OCI-LY3 (cell line): Measurements from ENCODE around the gene NUMBL.
A peak's percentile ranks its signal among the peaks of the same experiment; 100 is the strongest.

Experiments used
- H2AFZ ChIP-seq: fragments of 200-600, 300-600 bp; shearing (Covaris generic); 2 replicates; pipeline ENCODE4 v1.6.0; 2014; ENCODE audit warnings: antibody characterized with exemption, low read depth, low read length
- H3K27ac ChIP-seq: fragments of 200-600, 300-600 bp; sonication (generic); 2 replicates; pipeline ENCODE4 v1.5.1; 2014; ENCODE audit warnings: mild to moderate bottlenecking, low read length, moderate library complexity, mixed read lengths
- H3K27me3 ChIP-seq: fragments of 200-600, 300-600 bp; sonication (generic); 2 replicates; pipeline ENCODE4 v1.6.1; 2014; ENCODE audit warnings: low read depth, low read length, mixed read lengths
- H3K36me3 ChIP-seq: fragments of 200-600, 300-600 bp; sonication (generic); replicated peaks from 2 replicates; pipeline ENCODE3; 2014; ENCODE audit warnings: low read depth, low read length, mixed read lengths
- H3K4me1 ChIP-seq: fragments of 300-600, 200-600 bp; sonication (generic); 2 replicates; pipeline ENCODE4 v1.6.1; 2014; ENCODE audit warnings: low read length, mixed read lengths
- H3K4me2 ChIP-seq: fragments of 200-600, 300-600 bp; sonication (generic); 2 replicates; pipeline ENCODE4 v1.6.1; 2014; ENCODE audit warnings: low read length, mixed read lengths
- H3K4me3 ChIP-seq: fragments of 300-600, 200-600 bp; sonication (generic); 2 replicates; pipeline ENCODE4 v1.5.1; 2014; ENCODE audit warnings: antibody characterized with exemption, mild to moderate bottlenecking, low read length, moderate library complexity
- H3K79me2 ChIP-seq: fragments of 300-600, 200-600 bp; shearing (Covaris generic); 2 replicates; pipeline ENCODE4 v1.6.1; 2014; ENCODE audit warnings: mild to moderate bottlenecking, low read length, mixed read lengths
- H3K9ac ChIP-seq: fragments of 300-600, 200-600 bp; shearing (Covaris generic); 2 replicates; pipeline ENCODE4 v1.6.0; 2014; ENCODE audit warnings: mild to moderate bottlenecking, low read length, moderate library complexity
- H3K9me3 ChIP-seq: fragments of 200-600, 300-600 bp; shearing (Covaris generic); 2 replicates; pipeline ENCODE4 v1.6.1; 2014; ENCODE audit warnings: low read length, mixed read lengths; ENCODE audit not compliant: insufficient read depth
- H4K20me1 ChIP-seq: fragments of 200-600, 300-600 bp; sonication (generic); 2 replicates; pipeline ENCODE4 v1.6.1; 2016; ENCODE audit warnings: low read length, mixed read lengths; ENCODE audit not compliant: insufficient read depth
- EZH2phosphoT487 ChIP-seq: fragments of 200-600 bp; shearing (Covaris generic); IDR thresholded peaks from 2 replicates; pipeline ENCODE4 v1.6.1; 2018; ENCODE audit warnings: antibody characterized with exemption, mixed run types, low read depth
- TF ChIP-seq, protein P1 (sequence below): fragments of 200-600, 300-600 bp; sonication (generic); IDR thresholded peaks from 2 replicates; pipeline ENCODE4 v1.5.1; 2014; ENCODE audit warnings: antibody characterized with exemption, low read length, low read depth

NUMBL gene

DNA sequence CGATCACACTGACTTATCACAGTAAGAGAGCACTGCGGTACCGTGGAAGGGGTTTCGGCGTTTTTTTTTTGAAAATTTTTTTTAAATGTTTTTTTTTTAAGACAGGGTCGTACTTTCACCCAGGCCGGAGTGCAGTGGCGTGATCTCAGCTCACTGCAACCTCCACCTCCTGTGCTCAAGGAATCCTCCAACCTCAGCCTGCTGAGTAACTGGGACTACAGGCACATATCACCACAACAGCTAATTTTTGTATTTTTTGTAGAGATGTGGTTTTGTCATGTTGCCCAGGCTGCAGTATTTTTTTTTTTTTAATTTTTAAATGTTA, 70.3 kb downstream of the NUMBL start:
- TF ChIP-seq, protein P1, sequence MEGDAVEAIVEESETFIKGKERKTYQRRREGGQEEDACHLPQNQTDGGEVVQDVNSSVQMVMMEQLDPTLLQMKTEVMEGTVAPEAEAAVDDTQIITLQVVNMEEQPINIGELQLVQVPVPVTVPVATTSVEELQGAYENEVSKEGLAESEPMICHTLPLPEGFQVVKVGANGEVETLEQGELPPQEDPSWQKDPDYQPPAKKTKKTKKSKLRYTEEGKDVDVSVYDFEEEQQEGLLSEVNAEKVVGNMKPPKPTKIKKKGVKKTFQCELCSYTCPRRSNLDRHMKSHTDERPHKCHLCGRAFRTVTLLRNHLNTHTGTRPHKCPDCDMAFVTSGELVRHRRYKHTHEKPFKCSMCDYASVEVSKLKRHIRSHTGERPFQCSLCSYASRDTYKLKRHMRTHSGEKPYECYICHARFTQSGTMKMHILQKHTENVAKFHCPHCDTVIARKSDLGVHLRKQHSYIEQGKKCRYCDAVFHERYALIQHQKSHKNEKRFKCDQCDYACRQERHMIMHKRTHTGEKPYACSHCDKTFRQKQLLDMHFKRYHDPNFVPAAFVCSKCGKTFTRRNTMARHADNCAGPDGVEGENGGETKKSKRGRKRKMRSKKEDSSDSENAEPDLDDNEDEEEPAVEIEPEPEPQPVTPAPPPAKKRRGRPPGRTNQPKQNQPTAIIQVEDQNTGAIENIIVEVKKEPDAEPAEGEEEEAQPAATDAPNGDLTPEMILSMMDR, result no peak
- no peak for TF ChIP-seq EZH2phosphoT487
- peak overlapping the region; percentile 54 for H3K27ac ChIP-seq
- 0 out of 2 replicates have a peak overlapping the region, but pooled peaks have one; percentile 16 for H3K4me3 ChIP-seq
- H3K4me1 ChIP-seq, result peaks cover 15% of the 10 kb centered on the region
- no peaks in the 10 kb centered on the region for H4K20me1 ChIP-seq
- H3K36me3 ChIP-seq, result peaks cover 4% of the 10 kb centered on the region
- H3K9ac ChIP-seq, result peak overlapping the region; percentile 20; the same call in 1 of the 2 replicates
- H2AFZ ChIP-seq, result peak overlapping the region; percentile 65; the same call in 1 of the 2 replicates
- no peaks in the 10 kb centered on the region for H3K27me3 ChIP-seq
- no peaks in the 10 kb centered on the region for H3K79me2 ChIP-seq
- H3K9me3 ChIP-seq, result no peaks in the 10 kb centered on the region
- H3K4me2 ChIP-seq, result peak overlapping the region; percentile 57

DNA sequence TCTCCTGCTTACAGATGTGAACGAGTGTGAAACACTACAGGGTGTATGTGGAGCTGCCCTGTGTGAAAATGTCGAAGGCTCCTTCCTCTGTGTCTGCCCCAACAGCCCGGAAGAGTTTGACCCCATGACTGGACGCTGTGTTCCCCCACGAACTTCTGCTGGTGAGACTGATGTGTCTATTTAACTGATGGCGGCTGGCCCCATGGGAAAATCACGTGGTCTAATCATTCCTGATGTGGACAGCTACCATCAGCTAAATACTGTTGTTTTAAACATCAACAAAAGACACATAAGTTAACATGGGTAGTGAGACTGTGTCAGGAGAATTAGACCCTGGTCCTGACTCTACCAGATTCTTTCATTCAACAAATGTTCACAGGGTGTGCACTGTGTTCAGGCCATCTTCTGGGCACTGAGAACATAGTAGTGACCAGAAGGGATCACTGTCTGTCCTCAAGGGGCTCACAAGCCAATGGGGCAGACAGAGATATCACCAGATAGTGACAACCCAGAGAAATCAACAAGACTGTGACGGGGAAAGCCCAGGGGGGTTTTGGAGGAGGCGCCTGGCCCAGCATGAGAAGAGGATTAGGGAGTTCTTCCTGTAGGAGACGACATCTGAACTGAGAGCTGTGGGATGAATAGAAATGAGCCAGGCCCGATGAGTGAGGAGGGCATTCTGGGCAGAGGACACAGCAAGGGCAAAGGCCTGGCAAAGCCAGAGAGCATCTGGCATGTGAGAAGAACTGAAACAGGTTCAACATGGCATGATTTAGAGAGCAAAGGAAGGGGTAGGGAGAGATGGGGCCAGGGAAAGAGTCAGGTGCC, 70.9 kb downstream of the NUMBL start:
- Histone ChIP-seq H3K27ac (peak overlapping the region; percentile 54), H3K9ac (peak overlapping the region; percentile 20; the same call in 1 of the 2 replicates), H3K4me2 (peak overlapping the region; percentile 57), H3K4me3 (peak overlapping the region; percentile 16; the same call in 1 of the 2 replicates), H3K36me3 (peaks cover 4% of the 10 kb centered on the region), H3K27me3 (no peaks in the 10 kb centered on the region), H4K20me1 (no peaks in the 10 kb centered on the region), H3K79me2 (no peaks in the 10 kb centered on the region), H2AFZ (peak overlapping the region; percentile 65), H3K4me1 (peaks cover 21% of the 10 kb centered on the region), H3K9me3 (no peaks in the 10 kb centered on the region)
- TF ChIP-seq, protein P1, result no peak
- TF ChIP-seq EZH2phosphoT487, result no peak

GRCh38 chr19:40617961-40618360, 72.5 kb downstream of the NUMBL start:
- H3K27ac ChIP-seq, result no peak overlapping the region
- no peaks in the 10 kb centered on the region for H3K79me2 ChIP-seq
- no peak overlapping the region for H3K4me2 ChIP-seq

GRCh38 chr19:40616941-40617340, 73.5 kb downstream of the NUMBL start:
- H3K9me3 ChIP-seq, result no peaks in the 10 kb centered on the region
- TF ChIP-seq, protein P1, result no peak
- no peak for TF ChIP-seq EZH2phosphoT487

More at GRCh38 chr19:40617961-40618360, 72.5 kb downstream of the NUMBL start:
- Histone ChIP-seq H3K4me1 (peaks cover 21% of the 10 kb centered on the region), H3K36me3 (peaks cover 4% of the 10 kb centered on the region), H3K27me3 (no peaks in the 10 kb centered on the region), H3K4me3 (no peak overlapping the region), H3K9ac (no peak overlapping the region), H2AFZ (no peak overlapping the region), H4K20me1 (no peaks in the 10 kb centered on the region), H3K9me3 (no peaks in the 10 kb centered on the region)
- TF ChIP-seq EZH2phosphoT487, result no peak
- TF ChIP-seq, protein P1, result no peak

More at GRCh38 chr19:40616941-40617340, 73.5 kb downstream of the NUMBL start:
- Histone ChIP-seq H3K4me1 (peaks cover 21% of the 10 kb centered on the region), H3K9ac (no peak overlapping the region), H3K4me3 (no peak overlapping the region), H3K36me3 (peaks cover 4% of the 10 kb centered on the region), H2AFZ (no peak overlapping the region), H3K27me3 (no peaks in the 10 kb centered on the region), H3K79me2 (no peaks in the 10 kb centered on the region), H3K4me2 (no peak overlapping the region), H3K27ac (no peak overlapping the region), H4K20me1 (no peaks in the 10 kb centered on the region)
